ENCODE results near the gene THOC2.

GRCh38 chrX:123749643-123750042 is 16.8 kb upstream of the THOC2 start:
- no peak for TF ChIP-seq CTCF (IDR thresholded peaks at IDR 0.05 in 4 of 5, conservative IDR thresholded peaks at IDR 0.05 in 1 of 5)
- no peak for TF ChIP-seq POLR2A (IDR thresholded peaks at IDR 0.05)
